H9 (cell line): ENCODE results near the gene TRABD2B. TPM values are rescaled to one million over a fixed set of nuclear protein-coding genes. Genes with fewer than 3 reads are reported as not detected.

Source experiments
- DNase-seq: peaks from one replicate; pipeline ENCODE4 v3.0.0-alpha.2; 2017
- H2AFZ ChIP-seq: one replicate; pipeline ENCODE4 v1.6.1; 2013; ENCODE audit warnings: mild to moderate bottlenecking, low read length, control low read depth, moderate library complexity
- H2AK5ac ChIP-seq: 2 replicates; pipeline ENCODE4 v1.6.1; 2013; ENCODE audit warnings: low read length, control low read depth, mixed read lengths; ENCODE audit not compliant: insufficient read length
- H2BK120ac ChIP-seq: one replicate; pipeline ENCODE4 v1.6.1; 2013; ENCODE audit warnings: low read depth, mild to moderate bottlenecking, low read length, control low read depth, inconsistent platforms; ENCODE audit not compliant: poor library complexity, severe bottlenecking
- H2BK12ac ChIP-seq: 2 replicates; pipeline ENCODE4 v1.6.1; 2013; ENCODE audit warnings: low read length, control low read depth, mixed read lengths, low read depth; ENCODE audit not compliant: insufficient read length
- H2BK15ac ChIP-seq: 2 replicates; pipeline ENCODE4 v1.6.1; 2013; ENCODE audit warnings: low read depth, low read length, control low read depth
- H2BK20ac ChIP-seq: one replicate; pipeline ENCODE4 v1.6.1; 2013; ENCODE audit warnings: low read depth, mild to moderate bottlenecking, low read length, control low read depth, inconsistent platforms; ENCODE audit not compliant: poor library complexity, severe bottlenecking
- H2BK5ac ChIP-seq: 2 replicates; pipeline ENCODE4 v1.6.1; 2013; ENCODE audit warnings: low read length, control low read depth, mixed read lengths; ENCODE audit not compliant: insufficient read length
- H3K14ac ChIP-seq: 2 replicates; pipeline ENCODE4 v1.6.1; 2013; ENCODE audit warnings: low read length, control low read depth; ENCODE audit not compliant: insufficient read depth
- H3K18ac ChIP-seq: 2 replicates; pipeline ENCODE4 v1.6.1; 2013; ENCODE audit warnings: low read depth, mild to moderate bottlenecking, mixed read lengths, low read length, control low read depth; ENCODE audit not compliant: insufficient read length
- H3K23ac ChIP-seq: 2 replicates; pipeline ENCODE4 v1.6.1; 2013; ENCODE audit warnings: low read length, control low read depth, mixed read lengths, low read depth; ENCODE audit not compliant: insufficient read length
- H3K23me2 ChIP-seq: 2 replicates; pipeline ENCODE4 v1.6.1; 2013; ENCODE audit warnings: low read depth, mild to moderate bottlenecking, mixed read lengths, low read length, control low read depth; ENCODE audit not compliant: insufficient read length, poor library complexity, severe bottlenecking
- H3K27ac ChIP-seq: 2 replicates; pipeline ENCODE4 v1.5.1; 2013; ENCODE audit warnings: low read length, control low read depth, mixed read lengths, low read depth; ENCODE audit not compliant: insufficient read length
- H3K27me3 ChIP-seq: 2 replicates; pipeline ENCODE4 v1.6.1; 2013; ENCODE audit warnings: low read length, control low read depth, inconsistent platforms; ENCODE audit not compliant: insufficient read depth
- H3K4ac ChIP-seq: 2 replicates; pipeline ENCODE4 v1.6.1; 2013; ENCODE audit warnings: low read depth, mild to moderate bottlenecking, control low read depth, inconsistent platforms, low read length, moderate library complexity
- H3K4me1 ChIP-seq: 2 replicates; pipeline ENCODE4 v1.6.1; 2013; ENCODE audit warnings: low read length, control low read depth, inconsistent platforms; ENCODE audit not compliant: insufficient read depth
- H3K4me2 ChIP-seq: 2 replicates; pipeline ENCODE4 v1.6.1; 2013; ENCODE audit warnings: low read length, control low read depth, mixed read lengths; ENCODE audit not compliant: insufficient read length, insufficient read depth
- H3K56ac ChIP-seq: 2 replicates; pipeline ENCODE4 v1.6.1; 2013; ENCODE audit warnings: low read depth, mild to moderate bottlenecking, mixed read lengths, low read length, control low read depth; ENCODE audit not compliant: insufficient read length
- H3K79me1 ChIP-seq: 2 replicates; pipeline ENCODE4 v1.6.1; 2013; ENCODE audit warnings: low read depth, mild to moderate bottlenecking, moderate library complexity, low read length, control low read depth, inconsistent platforms; ENCODE audit not compliant: insufficient read depth, poor library complexity, severe bottlenecking
- H3K79me2 ChIP-seq: 2 replicates; pipeline ENCODE4 v1.6.1; 2013; ENCODE audit warnings: low read length, control low read depth, inconsistent platforms; ENCODE audit not compliant: insufficient read depth
- H3K9ac ChIP-seq: 2 replicates; pipeline ENCODE4 v1.6.1; 2013; ENCODE audit warnings: low read length, control low read depth, mixed read lengths; ENCODE audit not compliant: insufficient read length; ENCODE audit errors: extremely low read depth
- H3K9me3 ChIP-seq: one replicate; pipeline ENCODE4 v1.6.1; 2013; ENCODE audit warnings: low read depth, low read length, inconsistent platforms; ENCODE audit not compliant: control insufficient read depth
- H3T11ph ChIP-seq: one replicate; pipeline ENCODE4 v1.6.1; 2013; ENCODE audit warnings: mild to moderate bottlenecking, low read length, control low read depth, inconsistent platforms
- H4K20me1 ChIP-seq: one replicate; pipeline ENCODE4 v1.6.1; 2013; ENCODE audit not compliant: control insufficient read depth, insufficient read length, insufficient read depth
- H4K5ac ChIP-seq: 2 replicates; pipeline ENCODE4 v1.6.1; 2013; ENCODE audit warnings: low read depth, mild to moderate bottlenecking, mixed read lengths, low read length, control low read depth; ENCODE audit not compliant: insufficient read length
- H4K8ac ChIP-seq: replicated peaks from 2 replicates; pipeline ENCODE4 v1.6.1; 2013; ENCODE audit warnings: low read length, control low read depth, mixed read lengths, low read depth; ENCODE audit not compliant: insufficient read length
- H4K91ac ChIP-seq: 2 replicates; pipeline ENCODE4 v1.6.1; 2013; ENCODE audit warnings: low read depth, mild to moderate bottlenecking, moderate library complexity, mixed read lengths, low read length, control low read depth; ENCODE audit not compliant: insufficient read length
- H3K27ac Mint-ChIP-seq, 3 experiments: 2 replicates in 2 of 3; 3 replicates in 1 of 3; pipeline ENCODE4 v1.8.0; 2020 to 2021; ENCODE audit warnings: mixed read lengths in 3 of 3, mild to moderate bottlenecking in 1 of 3, moderate library complexity in 1 of 3
- H3K27me3 Mint-ChIP-seq: 2 replicates; pipeline ENCODE4 v1.8.0; 2021; ENCODE audit warnings: low read depth, mild to moderate bottlenecking, moderate library complexity, mixed read lengths
- H3K36me3 Mint-ChIP-seq, 3 experiments: 2 replicates in 2 of 3; 3 replicates in 1 of 3; pipeline ENCODE4 v1.8.0; 2020 to 2021; ENCODE audit warnings: low read depth in 3 of 3, mixed read lengths in 3 of 3; ENCODE audit not compliant: insufficient read depth in 1 of 3
- H3K4me1 Mint-ChIP-seq, 2 experiments: 2 replicates each; pipeline ENCODE4 v1.8.0; 2020; ENCODE audit warnings: mixed read lengths in 2 of 2
- H3K4me3 Mint-ChIP-seq, 2 experiments: 2 replicates in 1 of 2; 3 replicates in 1 of 2; pipeline ENCODE4 v1.8.0; 2020 to 2021; ENCODE audit warnings: mild to moderate bottlenecking in 2 of 2, mixed read lengths in 2 of 2, moderate library complexity in 1 of 2
- H3K9me3 Mint-ChIP-seq, 2 experiments: 2 replicates in 1 of 2; 3 replicates in 1 of 2; pipeline ENCODE4 v1.8.0; 2020; ENCODE audit warnings: mild to moderate bottlenecking in 2 of 2, mixed read lengths in 2 of 2, moderate library complexity in 1 of 2
- WGBS: extraction: QIAGEN DNeasy Blood & Tissue Kit; methylation state at CpG from one replicate; pipeline ENCODE4 v1.1.7; 2013; ENCODE audit warnings: missing lambda C conversion rate, low lambda C conversion rate, mixed read lengths; ENCODE audit not compliant: insufficient read length; ENCODE audit errors: extremely low coverage; 5-methylcytosine and 5-hydroxymethylcytosine counted together
- total RNA-seq: library from RNA; stranded (reverse); gene quantifications from 2 replicates; pipeline ENCODE4 v1.2.1, GENCODE V29; 2021
- TF ChIP-seq, protein P1 (sequence below): fragments of 200-600 bp; sonication (generic); conservative IDR thresholded peaks from 3 replicates; pipeline ENCODE4 v1.8.0; 2021; ENCODE audit warnings: antibody characterized with exemption, mild to moderate bottlenecking

The TRABD2B gene
- total RNA-seq, 1 experiment from 2014 or later, result 2.3 TPM

DNA sequence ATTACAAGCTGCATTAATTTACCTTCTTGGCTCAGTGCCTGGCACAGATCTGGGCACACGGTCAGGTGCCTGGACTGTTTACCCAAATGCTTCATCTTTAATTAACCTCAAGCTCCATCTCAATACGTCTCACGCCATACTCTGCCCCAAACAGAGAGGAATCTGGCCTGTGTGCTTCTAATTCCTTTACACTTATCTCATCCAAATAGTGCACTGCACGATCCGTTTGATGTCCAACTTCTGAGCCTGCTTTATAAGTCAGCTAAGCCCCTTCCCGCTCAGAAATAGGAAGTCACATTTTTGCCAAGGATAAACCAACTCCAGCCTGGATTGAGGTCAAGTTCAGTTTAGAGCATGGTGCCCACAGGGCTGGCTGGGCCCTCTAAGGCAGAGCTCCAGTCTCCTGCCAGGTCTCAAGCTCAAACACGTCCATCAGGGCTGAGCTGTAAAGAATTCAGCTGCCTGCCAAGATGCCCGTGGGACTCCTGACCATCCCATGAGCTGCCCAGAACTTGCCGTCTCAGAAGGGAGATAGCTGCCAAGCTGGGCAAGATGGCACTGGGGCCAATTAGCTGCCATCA, 233.5 kb downstream of the TRABD2B start:
- peaks cover 15% of the 10 kb centered on the region for H3K27me3 Mint-ChIP-seq
- H3K79me1 ChIP-seq, result no peaks in the 10 kb centered on the region
- no peak overlapping the region for H3K4ac ChIP-seq
- no peak overlapping the region for H3K27ac Mint-ChIP-seq
- H4K20me1 ChIP-seq, result no peaks in the 10 kb centered on the region
- no CpG with 5 or more reads among the region's 9 CpGs for WGBS
- H3K4me3 Mint-ChIP-seq, result no peak overlapping the region
- H3T11ph ChIP-seq, result no peak overlapping the region
- no peak overlapping the region for H2BK20ac ChIP-seq
- H2BK12ac ChIP-seq, result no peak overlapping the region
- no peaks in the 10 kb centered on the region for H3K9me3 Mint-ChIP-seq
- no peak overlapping the region for H3K56ac ChIP-seq
- no peak overlapping the region for H2BK15ac ChIP-seq
- no peak overlapping the region for H2BK5ac ChIP-seq
- no peaks in the 10 kb centered on the region; a peak in 1 of 7 replicates for H3K36me3 Mint-ChIP-seq
- H3K23ac ChIP-seq, result no peak overlapping the region
- DNase-seq, result no peak
- no peaks in the 10 kb centered on the region for H3K27me3 ChIP-seq
- no peak overlapping the region for H4K91ac ChIP-seq
- H3K4me1 Mint-ChIP-seq, result peaks cover 2 to 5% of the 10 kb centered on the region in 2 experiments; a peak in 2 of 4 replicates
- H2BK120ac ChIP-seq, result no peak overlapping the region
- H4K5ac ChIP-seq, result no peak overlapping the region
- no peaks in the 10 kb centered on the region for H3K9me3 ChIP-seq
- no peaks in the 10 kb centered on the region for H3K23me2 ChIP-seq
- no peaks in the 10 kb centered on the region for H3K4me1 ChIP-seq
- H3K4me2 ChIP-seq, result no peak overlapping the region
- H3K14ac ChIP-seq, result no peak overlapping the region
- no peak overlapping the region for H3K27ac ChIP-seq
- TF ChIP-seq, protein P1, sequence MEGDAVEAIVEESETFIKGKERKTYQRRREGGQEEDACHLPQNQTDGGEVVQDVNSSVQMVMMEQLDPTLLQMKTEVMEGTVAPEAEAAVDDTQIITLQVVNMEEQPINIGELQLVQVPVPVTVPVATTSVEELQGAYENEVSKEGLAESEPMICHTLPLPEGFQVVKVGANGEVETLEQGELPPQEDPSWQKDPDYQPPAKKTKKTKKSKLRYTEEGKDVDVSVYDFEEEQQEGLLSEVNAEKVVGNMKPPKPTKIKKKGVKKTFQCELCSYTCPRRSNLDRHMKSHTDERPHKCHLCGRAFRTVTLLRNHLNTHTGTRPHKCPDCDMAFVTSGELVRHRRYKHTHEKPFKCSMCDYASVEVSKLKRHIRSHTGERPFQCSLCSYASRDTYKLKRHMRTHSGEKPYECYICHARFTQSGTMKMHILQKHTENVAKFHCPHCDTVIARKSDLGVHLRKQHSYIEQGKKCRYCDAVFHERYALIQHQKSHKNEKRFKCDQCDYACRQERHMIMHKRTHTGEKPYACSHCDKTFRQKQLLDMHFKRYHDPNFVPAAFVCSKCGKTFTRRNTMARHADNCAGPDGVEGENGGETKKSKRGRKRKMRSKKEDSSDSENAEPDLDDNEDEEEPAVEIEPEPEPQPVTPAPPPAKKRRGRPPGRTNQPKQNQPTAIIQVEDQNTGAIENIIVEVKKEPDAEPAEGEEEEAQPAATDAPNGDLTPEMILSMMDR, result no peak
- no peak overlapping the region for H2AFZ ChIP-seq
- H2AK5ac ChIP-seq, result no peak overlapping the region
- no peak overlapping the region for H4K8ac ChIP-seq
- no peak overlapping the region for H3K18ac ChIP-seq
- H3K79me2 ChIP-seq, result no peaks in the 10 kb centered on the region
- H3K9ac ChIP-seq, result no peak overlapping the region
